CD14-positive monocyte (primary cell): ENCODE measurements around the gene PTPN13. TPM values are rescaled to one million over a fixed set of nuclear protein-coding genes. Genes with fewer than 3 reads are reported as not detected.

ENCODE experiments used
- DNase-seq, 3 donors: peaks; one replicate each; pipeline ENCODE4 v3.0.0-alpha.2; 2011 to 2022
- H2AFZ ChIP-seq: 2 replicates; pipeline ENCODE4 v1.6.0; 2012; ENCODE audit warnings: mild to moderate bottlenecking, low read depth, low read length, inconsistent platforms; ENCODE audit not compliant: insufficient read depth, poor library complexity, severe bottlenecking
- H3K27ac ChIP-seq, 2 donors: 1 replicate in 1 of 2; 2 replicates in 1 of 2; pipeline ENCODE4 v1.5.1; 2012 to 2013; ENCODE audit warnings: low read length in 2 of 2, control low read depth in 1 of 2, inconsistent platforms in 1 of 2, low read depth in 1 of 2, mild to moderate bottlenecking in 1 of 2
- H3K27me3 ChIP-seq, 2 donors: one replicate each; pipeline versions ENCODE4 v1.6.0 to v1.6.1; 2011 to 2013; ENCODE audit warnings: low read length in 2 of 2; ENCODE audit not compliant: control insufficient read depth in 2 of 2, insufficient read depth in 2 of 2
- H3K36me3 ChIP-seq, 2 donors: replicated peaks in 1 of 2; 1 replicate in 1 of 2; 2 replicates in 1 of 2; pipeline versions ENCODE4 v1.5.1 to v1.6.1; 2012 to 2013; ENCODE audit warnings: low read length in 2 of 2, control low read depth in 1 of 2, inconsistent platforms in 1 of 2, mild to moderate bottlenecking in 1 of 2; ENCODE audit not compliant: insufficient read depth in 2 of 2, control insufficient read depth in 1 of 2
- H3K4me1 ChIP-seq, 2 donors: 1 replicate in 1 of 2; 2 replicates in 1 of 2; pipeline versions ENCODE4 v1.5.1 to v1.6.1; 2012 to 2013; ENCODE audit warnings: low read length in 2 of 2, control low read depth in 1 of 2, inconsistent platforms in 1 of 2, mild to moderate bottlenecking in 1 of 2, moderate library complexity in 1 of 2; ENCODE audit not compliant: insufficient read depth in 2 of 2, control insufficient read depth in 1 of 2
- H3K4me2 ChIP-seq: replicated peaks from 2 replicates; pipeline ENCODE3; 2012; ENCODE audit warnings: low read length, moderate library complexity, mild to moderate bottlenecking; ENCODE audit not compliant: poor library complexity, severe bottlenecking; ENCODE audit errors: extremely low read depth
- H3K4me3 ChIP-seq, 3 experiments: fragments of 200-600 bp in 1 of 3; sonication (generic) in 1 of 3; replicated peaks in 1 of 3; 1 replicate in 2 of 3; 2 replicates in 1 of 3; pipeline ENCODE4 v1.5.1; 2011 to 2013; ENCODE audit warnings: low read length in 3 of 3, mild to moderate bottlenecking in 3 of 3, control low read depth in 2 of 3, low read depth in 2 of 3, inconsistent platforms in 1 of 3, moderate library complexity in 1 of 3
- H3K79me2 ChIP-seq: 2 replicates; pipeline ENCODE4 v1.6.0; 2012; ENCODE audit warnings: mild to moderate bottlenecking, control low read depth, inconsistent platforms, low read length, moderate library complexity; ENCODE audit not compliant: insufficient read depth
- H3K9ac ChIP-seq: 2 replicates; pipeline ENCODE4 v1.6.0; 2017; ENCODE audit warnings: low read length, mild to moderate bottlenecking; ENCODE audit not compliant: insufficient read depth, poor library complexity, severe bottlenecking
- H3K9me3 ChIP-seq, 2 donors: replicated peaks in 1 of 2; 1 replicate in 1 of 2; 2 replicates in 1 of 2; pipeline versions ENCODE4 v1.5.1 to v1.6.1; 2012 to 2013; ENCODE audit warnings: low read length in 2 of 2, control low read depth in 1 of 2; ENCODE audit not compliant: control insufficient read depth in 1 of 2, insufficient read depth in 1 of 2
- H4K20me1 ChIP-seq: 2 replicates; pipeline ENCODE4 v1.6.0; 2012; ENCODE audit warnings: mild to moderate bottlenecking, low read length, control low read depth, moderate library complexity; ENCODE audit not compliant: insufficient read depth
- H3K27ac Mint-ChIP-seq, 7 donors: one replicate each; pipeline ENCODE4 v1.8.0; 2020; ENCODE audit warnings: mild to moderate bottlenecking in 7 of 7, mixed read lengths in 7 of 7, moderate library complexity in 6 of 7, inconsistent platforms in 2 of 7
- H3K27me3 Mint-ChIP-seq, 3 donors: one replicate each; pipeline ENCODE4 v1.8.0; 2021 to 2022; ENCODE audit warnings: low read depth in 3 of 3, mild to moderate bottlenecking in 3 of 3, mixed read lengths in 3 of 3, moderate library complexity in 3 of 3, inconsistent platforms in 1 of 3
- H3K36me3 Mint-ChIP-seq, 2 donors: one replicate each; pipeline ENCODE4 v1.8.0; 2020; ENCODE audit warnings: mixed read lengths in 2 of 2, inconsistent platforms in 1 of 2, mild to moderate bottlenecking in 1 of 2
- H3K4me1 Mint-ChIP-seq: one replicate; pipeline ENCODE4 v1.8.0; 2020; ENCODE audit warnings: mild to moderate bottlenecking, mixed read lengths
- H3K4me3 Mint-ChIP-seq, 2 donors: one replicate each; pipeline ENCODE4 v1.8.0; 2020; ENCODE audit warnings: mild to moderate bottlenecking in 2 of 2, mixed read lengths in 2 of 2, moderate library complexity in 1 of 2
- H3K9me3 Mint-ChIP-seq, 7 donors: one replicate each; pipeline ENCODE4 v1.8.0; 2020 to 2022; ENCODE audit warnings: mixed read lengths in 7 of 7, mild to moderate bottlenecking in 6 of 7, moderate library complexity in 6 of 7, inconsistent platforms in 2 of 7
- WGBS: methylation state at CpG from one replicate; pipeline ENCODE4 v1.1.5; 2013; ENCODE audit warnings: missing lambda C conversion rate; ENCODE audit not compliant: insufficient coverage; 5-methylcytosine and 5-hydroxymethylcytosine counted together
- intact Hi-C, 2 donors: fragments of 100-400 bp; cut with micrococcal nuclease; formaldehyde crosslinking; loops; one replicate each; pipeline versions ENCODE4 v1.15.0 to v1.15.1; 2023
- polyA plus RNA-seq, 3 donors: library from polyadenylated mRNA; depleted of rRNA in 1 of 3; unstranded in 2 of 3; stranded (reverse) in 1 of 3; fragments of 300-500 nt in 2 of 3; fragments of >200 nt in 1 of 3; fragmentation: Illumina TruSeq in 2 of 3; gene quantifications; 1 replicate in 2 of 3; 2 replicates in 1 of 3; pipeline ENCODE4 v1.2.3, GENCODE V29; 2012 to 2021
- TF ChIP-seq, protein P1 (sequence below): fragments of 200-600 bp; IDR thresholded peaks from one replicate; pipeline ENCODE4 v1.8.0; 2022; ENCODE audit warnings: antibody characterized with exemption, mild to moderate bottlenecking

The PTPN13 gene
- polyA plus RNA-seq, 3 donors: 0.04 to 1.0 (median 0.35) TPM

DNA sequence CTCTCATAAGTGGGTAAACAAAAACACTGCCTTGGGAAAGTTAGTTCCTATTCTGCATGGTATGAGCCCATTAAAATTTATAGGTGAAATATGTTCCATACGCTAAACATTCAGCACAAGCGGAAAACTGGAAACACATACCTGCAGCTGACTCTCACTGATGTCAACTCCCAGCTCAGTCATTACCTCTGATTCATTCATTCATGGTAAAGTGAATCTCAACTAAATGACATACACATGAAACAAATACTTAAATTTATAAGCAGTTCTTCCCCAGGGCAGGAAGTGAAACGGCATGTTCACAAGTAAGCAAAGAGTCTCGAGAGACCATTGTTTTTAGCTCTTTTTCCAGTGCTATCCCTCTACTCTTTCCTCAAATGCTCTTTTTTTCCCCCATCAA lies 253.5 kb downstream of the PTPN13 start:
- H3K4me2 ChIP-seq: no peak overlapping the region
- Mint-ChIP-seq H3K27me3 (peaks cover 0 to 2% (median 0%) of the 10 kb centered on the region in 3 donors), H3K36me3 (no peaks in the 10 kb centered on the region), H3K27ac (no peak overlapping the region), H3K4me3 (no peak overlapping the region), H3K4me1 (peaks cover 5% of the 10 kb centered on the region), H3K9me3 (peaks cover 0 to 8% (median 4%) of the 10 kb centered on the region in 7 donors)
- no peaks in the 10 kb centered on the region for H3K27me3 ChIP-seq
- intact Hi-C loops: no loop called here
- H4K20me1 ChIP-seq: no peaks in the 10 kb centered on the region
- TF ChIP-seq, protein P1, sequence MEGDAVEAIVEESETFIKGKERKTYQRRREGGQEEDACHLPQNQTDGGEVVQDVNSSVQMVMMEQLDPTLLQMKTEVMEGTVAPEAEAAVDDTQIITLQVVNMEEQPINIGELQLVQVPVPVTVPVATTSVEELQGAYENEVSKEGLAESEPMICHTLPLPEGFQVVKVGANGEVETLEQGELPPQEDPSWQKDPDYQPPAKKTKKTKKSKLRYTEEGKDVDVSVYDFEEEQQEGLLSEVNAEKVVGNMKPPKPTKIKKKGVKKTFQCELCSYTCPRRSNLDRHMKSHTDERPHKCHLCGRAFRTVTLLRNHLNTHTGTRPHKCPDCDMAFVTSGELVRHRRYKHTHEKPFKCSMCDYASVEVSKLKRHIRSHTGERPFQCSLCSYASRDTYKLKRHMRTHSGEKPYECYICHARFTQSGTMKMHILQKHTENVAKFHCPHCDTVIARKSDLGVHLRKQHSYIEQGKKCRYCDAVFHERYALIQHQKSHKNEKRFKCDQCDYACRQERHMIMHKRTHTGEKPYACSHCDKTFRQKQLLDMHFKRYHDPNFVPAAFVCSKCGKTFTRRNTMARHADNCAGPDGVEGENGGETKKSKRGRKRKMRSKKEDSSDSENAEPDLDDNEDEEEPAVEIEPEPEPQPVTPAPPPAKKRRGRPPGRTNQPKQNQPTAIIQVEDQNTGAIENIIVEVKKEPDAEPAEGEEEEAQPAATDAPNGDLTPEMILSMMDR: no peak
- no peak overlapping the region for H3K9ac ChIP-seq
- no peaks in the 10 kb centered on the region for H3K9me3 ChIP-seq
- no peaks in the 10 kb centered on the region for H3K4me1 ChIP-seq
- H2AFZ ChIP-seq: no peak overlapping the region
- no peaks in the 10 kb centered on the region for H3K79me2 ChIP-seq
- no peak overlapping the region for H3K4me3 ChIP-seq
- 83% methylated on average over 1 of the region's 4 CpGs for WGBS
- no peak for DNase-seq
- H3K36me3 ChIP-seq: no peaks in the 10 kb centered on the region
- H3K27ac ChIP-seq: no peak overlapping the region

DNA sequence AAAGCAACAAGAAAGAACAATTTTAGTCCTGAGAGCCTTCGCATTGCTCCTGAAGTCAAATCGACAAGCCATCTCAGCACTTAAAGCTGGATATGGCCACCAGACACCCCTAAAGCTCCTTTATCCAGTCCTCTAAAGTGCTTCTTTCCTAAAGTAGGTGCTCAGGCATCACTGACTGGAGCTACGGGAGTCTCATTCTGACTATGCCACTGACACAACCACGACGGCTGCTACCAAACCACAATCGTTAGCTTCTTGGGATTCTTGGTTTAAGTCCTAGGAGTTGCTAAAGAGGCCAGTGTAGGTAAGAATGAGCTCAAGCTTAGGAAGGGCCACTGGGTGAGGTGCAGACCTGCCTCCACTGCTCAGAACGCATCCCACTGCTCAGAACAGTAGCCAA lies 254.0 kb downstream of the PTPN13 start:
- H3K4me3 Mint-ChIP-seq: no peak overlapping the region
- no peak overlapping the region for H3K4me3 ChIP-seq
- no peak overlapping the region for H3K4me2 ChIP-seq
- H3K36me3 ChIP-seq: no peaks in the 10 kb centered on the region
- no peaks in the 10 kb centered on the region for H4K20me1 ChIP-seq
- peaks cover 5% of the 10 kb centered on the region for H3K4me1 Mint-ChIP-seq
- no peaks in the 10 kb centered on the region for H3K27me3 ChIP-seq
- H3K9ac ChIP-seq: no peak overlapping the region
- H3K27ac ChIP-seq: no peak overlapping the region
- TF ChIP-seq, protein P1: no peak
- H2AFZ ChIP-seq: no peak overlapping the region
- 75% methylated on average over 6 of the region's 7 CpGs for WGBS
- H3K27me3 Mint-ChIP-seq: peaks cover 0 to 2% (median 0%) of the 10 kb centered on the region in 3 donors
- no peak for DNase-seq
- intact Hi-C loops: no loop called here
- H3K4me1 ChIP-seq: no peaks in the 10 kb centered on the region
- no peaks in the 10 kb centered on the region for H3K79me2 ChIP-seq
- no peaks in the 10 kb centered on the region for H3K36me3 Mint-ChIP-seq
- H3K9me3 ChIP-seq: no peaks in the 10 kb centered on the region
- no peak overlapping the region for H3K27ac Mint-ChIP-seq
- H3K9me3 Mint-ChIP-seq: peaks cover 0 to 8% (median 4%) of the 10 kb centered on the region in 7 donors
